ENCODE measurements around the gene JADE1.

JADE1 gene

GRCh38 chr4:128844931-128845330, 35.4 kb downstream of the JADE1 start:
- DNase-seq (ENCODE audit: low spot score) = no peak

- DNase-seq (ENCODE audit: low spot score) = no peak
Observed at GRCh38 chr4:128846063-128846462, 36.6 kb downstream of the JADE1 start.

- no peak for DNase-seq (ENCODE audit: low spot score)
Observed at GRCh38 chr4:128847082-128847724, 37.7 kb downstream of the JADE1 start.

DNA sequence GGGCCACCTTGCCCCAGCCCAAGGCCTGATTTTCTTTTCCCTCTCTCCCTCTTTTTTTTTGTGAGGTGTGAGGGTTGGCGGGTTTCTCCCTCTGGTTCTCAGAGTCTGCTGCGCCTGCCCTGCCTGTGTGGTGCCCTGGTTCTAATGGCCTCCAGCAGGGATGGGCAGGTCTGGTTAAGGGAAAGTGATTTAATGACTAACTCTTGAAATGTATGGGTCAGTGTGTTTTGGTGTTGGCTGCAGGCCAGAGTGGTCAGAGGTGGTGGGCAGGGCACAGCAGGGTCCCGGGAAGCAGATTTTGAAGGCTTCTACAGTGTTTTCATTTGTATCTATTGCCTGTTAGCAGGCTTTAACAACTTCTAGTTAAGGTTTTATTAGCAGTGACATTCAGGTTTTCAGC, 39.0 kb downstream of the JADE1 start:
- DNase-seq (ENCODE audit: low spot score) = no peak

GRCh38 chr4:128850252-128850651, 40.8 kb downstream of the JADE1 start:
- DNase-seq (ENCODE audit: low spot score) = no peak

DNA sequence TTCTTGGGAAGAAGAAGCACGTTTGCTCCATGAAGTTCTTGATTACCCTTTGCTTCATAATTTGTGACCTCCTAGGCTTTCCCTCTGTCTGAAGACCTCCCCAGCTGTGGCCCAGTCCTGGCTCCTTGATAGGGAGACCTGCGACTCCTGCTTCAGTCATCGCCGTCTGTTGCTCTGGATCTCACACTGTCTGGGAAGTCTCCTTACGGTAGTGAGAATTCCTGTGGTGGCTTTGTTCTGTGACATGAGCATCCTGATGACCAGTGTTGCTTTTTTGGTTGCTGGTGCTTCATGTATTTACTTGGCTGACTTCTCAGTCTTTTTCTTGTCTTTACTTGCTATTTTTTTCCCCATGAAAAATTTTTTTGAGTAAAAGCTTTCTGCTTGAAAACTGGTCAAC, 44.2 kb downstream of the JADE1 start:
- DNase-seq (ENCODE audit: low spot score) = no peak

DNA sequence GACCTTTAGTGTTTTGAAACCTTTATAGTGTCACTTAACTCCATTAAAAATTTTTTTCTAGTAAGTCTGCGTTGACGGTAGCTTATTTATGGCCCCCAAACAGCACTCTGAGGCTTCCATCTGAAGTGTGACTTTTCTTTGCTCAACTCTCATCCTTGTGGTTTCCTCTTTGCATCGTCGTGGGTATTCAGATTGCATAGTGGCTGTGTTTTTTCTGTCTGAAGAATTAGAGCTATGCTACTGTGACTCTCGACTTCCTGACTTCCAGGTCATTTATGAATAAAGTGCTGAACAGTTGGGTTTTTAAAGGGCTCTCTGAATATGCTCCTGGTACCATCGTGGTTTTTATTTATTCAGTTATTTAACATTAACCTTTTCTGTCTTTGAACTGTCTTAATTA, 44.9 kb downstream of the JADE1 start:
- DNase-seq (ENCODE audit: low spot score) = no peak

DNA sequence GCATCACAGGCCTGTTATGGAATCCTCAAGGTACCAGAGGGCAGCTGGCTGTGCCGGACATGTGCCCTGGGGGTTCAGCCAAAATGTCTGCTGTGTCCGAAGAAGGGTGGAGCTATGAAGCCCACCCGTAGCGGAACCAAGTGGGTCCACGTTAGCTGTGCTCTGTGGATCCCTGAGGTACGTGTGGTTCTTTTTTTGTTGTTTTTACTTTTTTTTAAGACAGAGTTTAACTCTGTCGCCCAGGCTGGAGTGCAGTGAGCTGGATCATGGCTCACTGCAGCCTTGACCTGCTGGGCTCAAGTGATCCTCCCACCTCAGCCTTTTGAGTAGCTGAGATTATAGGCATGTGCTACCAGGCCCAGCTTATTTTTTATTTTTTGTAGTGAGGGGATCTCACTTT, 46.1 kb downstream of the JADE1 start:
- no peak for DNase-seq (ENCODE audit: low spot score)

DNA sequence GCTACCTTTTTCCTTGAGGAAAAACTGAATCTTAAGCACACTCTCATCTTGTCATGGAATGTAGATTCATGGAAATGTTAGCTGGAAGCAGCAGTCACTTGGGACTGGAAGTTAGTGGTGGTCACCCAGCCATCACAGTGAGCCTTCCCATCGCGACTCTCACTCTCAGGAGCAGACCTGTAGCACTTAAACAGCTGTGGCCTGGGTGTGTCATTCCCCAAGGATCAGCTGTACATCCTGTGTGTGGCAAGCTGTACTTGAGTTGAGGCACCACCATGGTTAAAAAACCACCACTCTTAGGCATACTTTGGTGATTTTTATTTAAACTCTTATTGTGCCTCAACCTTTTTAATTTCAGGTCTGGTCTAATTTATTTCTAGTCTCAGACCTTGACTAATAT, 46.7 kb downstream of the JADE1 start:
- DNase-seq (ENCODE audit: low spot score) = no peak

DNA sequence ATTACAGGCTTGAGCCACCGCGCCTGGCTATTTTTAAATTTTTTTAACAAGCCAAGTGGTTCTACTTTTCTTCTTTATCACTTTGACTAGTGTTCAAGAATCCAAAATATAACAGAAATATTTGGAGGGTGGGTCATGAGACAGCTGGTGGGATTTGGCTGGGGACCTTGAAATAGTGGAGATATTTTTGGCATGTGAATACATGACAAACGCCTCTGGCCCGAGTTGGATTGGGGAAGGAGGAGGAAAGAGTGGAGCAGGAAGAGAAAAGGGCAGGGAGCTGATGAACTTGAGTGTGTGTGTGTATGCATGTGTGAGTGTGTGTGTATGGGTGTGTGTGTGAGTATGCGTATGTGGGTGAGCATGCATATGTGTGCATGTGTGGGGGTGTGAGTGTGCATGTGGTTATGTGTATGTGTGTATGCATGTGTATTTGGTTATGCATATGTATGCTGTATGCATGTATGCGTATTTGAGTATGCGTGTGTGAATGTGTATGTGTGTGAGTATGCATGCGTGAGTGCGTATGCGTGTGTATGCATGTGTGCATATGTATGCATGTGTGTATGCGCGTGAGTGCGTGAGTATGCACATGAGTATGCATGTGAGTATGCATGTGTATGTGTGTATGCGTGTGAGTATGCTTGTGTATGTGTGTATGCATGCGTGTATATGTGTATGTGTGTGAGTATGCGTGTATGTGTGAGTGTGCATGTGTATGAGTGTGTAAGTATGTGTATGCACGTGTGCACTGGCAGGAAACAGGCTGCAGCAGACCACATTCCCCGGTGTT, 49.6 kb downstream of the JADE1 start:
- DNase-seq (ENCODE audit: low spot score) = peak; percentile 80

- peak; percentile 40 for DNase-seq (ENCODE audit: low spot score)
Observed at GRCh38 chr4:128859887-128860677, 50.6 kb downstream of the JADE1 start.

- DNase-seq (ENCODE audit: low spot score) = no peak
Observed at GRCh38 chr4:128861856-128862518, 52.5 kb downstream of the JADE1 start.

DNA sequence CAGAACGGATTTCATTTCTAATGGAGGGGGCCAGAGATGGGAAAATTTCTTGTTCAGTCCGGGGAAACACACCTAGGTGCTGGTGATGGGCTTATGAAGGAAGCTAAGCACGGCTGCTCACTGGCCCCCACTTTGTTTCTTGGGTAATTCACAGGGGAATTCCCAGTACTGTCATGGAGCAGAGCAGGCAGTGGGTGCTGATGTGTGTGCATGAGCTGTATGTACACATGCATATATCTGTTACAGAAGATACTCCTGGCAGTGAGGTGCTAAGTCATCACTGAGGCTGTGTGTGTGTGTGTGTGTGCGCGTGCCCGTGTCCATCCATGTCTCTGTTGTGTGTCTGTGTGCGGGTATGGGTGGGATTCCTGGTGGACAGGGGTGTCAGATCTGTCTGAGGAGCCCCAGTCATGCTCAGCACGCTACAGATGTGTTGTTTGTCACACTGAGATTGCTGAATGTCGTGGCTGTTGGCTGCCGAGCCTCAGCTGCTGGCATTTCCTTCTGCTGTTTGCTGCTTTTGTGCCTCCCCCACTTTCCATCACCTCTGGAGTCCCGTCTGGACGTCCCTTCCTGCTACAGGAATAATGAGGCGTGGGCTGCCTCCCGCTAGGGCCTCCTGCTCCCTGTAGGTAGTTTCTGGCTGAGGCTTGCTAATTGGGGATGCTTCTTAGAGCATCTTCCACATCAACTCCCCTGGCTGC, 53.3 kb downstream of the JADE1 start:
- DNase-seq (ENCODE audit: low spot score) = no peak

GRCh38 chr4:128863312-128864075, 54.0 kb downstream of the JADE1 start:
- peak; percentile 59 for DNase-seq (ENCODE audit: low spot score)

DNA sequence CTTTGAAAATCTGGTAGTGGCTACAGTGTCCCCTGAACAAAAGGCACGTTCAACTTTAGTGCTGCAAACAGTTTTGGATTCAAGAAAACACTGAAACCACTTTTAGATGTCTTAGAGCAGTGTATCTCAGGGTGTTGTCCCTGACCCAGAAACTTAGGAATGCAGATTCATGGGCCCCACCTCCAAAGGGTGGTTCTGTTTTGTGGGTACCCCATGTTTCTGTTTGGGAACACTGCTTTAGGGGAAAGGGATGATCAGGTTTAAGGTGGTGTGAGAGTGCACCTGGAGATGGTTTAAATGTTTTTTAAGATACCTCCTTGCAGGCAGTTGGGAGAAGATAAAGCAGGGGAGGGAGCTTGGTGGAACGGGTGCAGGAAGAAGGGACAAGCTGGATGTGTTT, 55.6 kb downstream of the JADE1 start:
- no peak for DNase-seq (ENCODE audit: low spot score)

DNA sequence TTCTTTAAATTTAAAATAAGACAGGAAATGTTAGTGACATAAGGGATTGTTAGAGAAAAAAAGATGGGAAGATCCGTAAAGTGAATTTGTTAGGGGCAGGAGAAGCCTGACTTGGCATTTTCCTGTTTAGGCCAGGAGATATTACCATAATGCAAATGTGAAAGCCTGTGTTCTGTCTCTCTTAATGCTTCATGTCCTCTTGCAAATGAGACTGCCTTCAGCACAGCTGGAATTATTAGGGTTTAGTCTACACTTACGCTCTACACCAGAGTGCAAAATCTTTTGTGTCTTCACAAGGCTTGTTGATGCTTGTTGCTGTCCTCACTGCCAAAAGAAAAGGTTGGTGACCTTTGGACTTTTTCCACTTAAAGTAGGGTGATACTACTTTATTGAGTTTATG, 56.8 kb downstream of the JADE1 start:
- no peak for DNase-seq (ENCODE audit: low spot score)

GRCh38 chr4:128866691-128867090, 57.2 kb downstream of the JADE1 start:
- no peak for DNase-seq (ENCODE audit: low spot score)

- DNase-seq (ENCODE audit: low spot score) = no peak
Observed at GRCh38 chr4:128868758-128869157, 59.3 kb downstream of the JADE1 start.

- no peak for DNase-seq (ENCODE audit: low spot score)
Observed at GRCh38 chr4:128869776-128870509, 60.4 kb downstream of the JADE1 start.

DNA sequence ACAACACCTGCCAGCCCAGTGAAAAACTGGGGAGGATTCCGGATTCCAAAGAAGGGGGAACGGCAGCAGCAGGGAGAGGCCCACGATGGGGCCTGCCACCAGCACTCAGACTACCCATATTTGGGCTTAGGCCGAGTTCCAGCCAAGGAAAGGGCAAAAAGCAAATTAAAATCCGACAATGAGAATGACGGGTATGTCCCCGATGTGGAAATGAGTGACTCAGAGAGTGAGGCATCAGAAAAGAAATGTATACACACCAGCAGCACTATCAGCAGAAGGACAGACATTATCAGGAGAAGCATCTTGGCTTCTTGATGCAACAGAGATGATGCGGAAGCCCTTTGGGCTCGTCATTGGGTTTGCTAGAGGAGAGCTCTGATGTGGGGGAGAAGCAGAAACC, 62.4 kb downstream of the JADE1 start:
- peak; percentile 36 for DNase-seq (ENCODE audit: low spot score)

Measured in hepatic stellate cell (primary cell).